ENCODE data around the gene CACNA1A. TPM values are rescaled to one million over a fixed set of nuclear protein-coding genes. Genes with fewer than 3 reads are reported as not detected.

Gene CACNA1A
- total RNA-seq, 2 experiments from 2014 or later, result 0.29 to 0.36 TPM

DNA sequence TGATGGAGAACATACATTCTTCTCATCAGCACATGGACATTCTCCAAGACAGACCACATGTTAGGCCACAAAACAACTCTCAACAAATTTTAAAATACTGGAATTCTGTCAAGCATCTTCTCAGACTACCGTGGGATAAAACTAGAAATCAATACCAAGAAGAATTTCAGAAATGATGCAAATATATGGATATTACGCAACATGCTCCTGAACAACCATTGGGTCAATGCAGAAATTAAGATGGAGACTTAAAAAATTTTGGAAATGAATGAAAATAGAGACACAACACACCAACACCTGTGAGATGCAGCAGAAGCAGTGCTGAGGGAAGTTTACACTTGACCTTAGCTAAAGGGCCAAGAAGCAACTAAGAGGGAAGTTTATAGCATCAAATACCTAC lies 162.8 kb downstream of the CACNA1A start:
- Mint-ChIP-seq H3K27ac (no peak overlapping the region), H3K36me3 (ENCODE audit: low read depth) (no peaks in the 10 kb centered on the region), H3K4me3 (no peak overlapping the region), H3K4me1 (ENCODE audit: low read depth) (no peaks in the 10 kb centered on the region), H3K27me3 (peaks cover 16% of the 10 kb centered on the region), H3K9me3 (peaks cover 1% of the 10 kb centered on the region)
- TF ChIP-seq, protein P1, sequence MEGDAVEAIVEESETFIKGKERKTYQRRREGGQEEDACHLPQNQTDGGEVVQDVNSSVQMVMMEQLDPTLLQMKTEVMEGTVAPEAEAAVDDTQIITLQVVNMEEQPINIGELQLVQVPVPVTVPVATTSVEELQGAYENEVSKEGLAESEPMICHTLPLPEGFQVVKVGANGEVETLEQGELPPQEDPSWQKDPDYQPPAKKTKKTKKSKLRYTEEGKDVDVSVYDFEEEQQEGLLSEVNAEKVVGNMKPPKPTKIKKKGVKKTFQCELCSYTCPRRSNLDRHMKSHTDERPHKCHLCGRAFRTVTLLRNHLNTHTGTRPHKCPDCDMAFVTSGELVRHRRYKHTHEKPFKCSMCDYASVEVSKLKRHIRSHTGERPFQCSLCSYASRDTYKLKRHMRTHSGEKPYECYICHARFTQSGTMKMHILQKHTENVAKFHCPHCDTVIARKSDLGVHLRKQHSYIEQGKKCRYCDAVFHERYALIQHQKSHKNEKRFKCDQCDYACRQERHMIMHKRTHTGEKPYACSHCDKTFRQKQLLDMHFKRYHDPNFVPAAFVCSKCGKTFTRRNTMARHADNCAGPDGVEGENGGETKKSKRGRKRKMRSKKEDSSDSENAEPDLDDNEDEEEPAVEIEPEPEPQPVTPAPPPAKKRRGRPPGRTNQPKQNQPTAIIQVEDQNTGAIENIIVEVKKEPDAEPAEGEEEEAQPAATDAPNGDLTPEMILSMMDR (IDR thresholded peaks at IDR 0.05), result no peak
- ChIA-PET CTCF (no interaction called here), POLR2A (no interaction called here)
- intact Hi-C loops (cut with micrococcal nuclease), result no loop called here
- DNase-seq, result no peak
- ATAC-seq, result no peak

DNA sequence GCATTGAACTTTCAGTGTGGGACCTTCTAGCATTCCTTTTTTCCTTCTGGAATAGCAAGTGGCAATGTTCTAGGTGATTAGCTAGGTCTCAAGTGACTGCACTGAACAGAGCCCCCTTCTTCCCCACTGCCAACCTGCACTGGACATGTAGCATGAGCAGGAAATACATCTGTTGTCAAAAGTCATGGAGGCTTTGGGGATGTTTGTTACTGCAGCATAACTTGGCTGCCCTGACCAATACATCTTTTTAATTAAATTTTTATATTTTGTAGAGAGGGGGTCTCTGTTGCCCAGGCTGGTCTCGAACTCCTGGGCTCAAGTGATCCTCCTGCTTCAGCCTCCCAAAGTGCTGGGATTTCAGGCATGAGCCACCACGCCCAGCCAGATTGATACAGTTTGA lies 163.6 kb downstream of the CACNA1A start:
- Mint-ChIP-seq H3K27ac (no peak overlapping the region), H3K9me3 (peaks cover 1% of the 10 kb centered on the region), H3K4me3 (no peak overlapping the region), H3K4me1 (ENCODE audit: low read depth) (no peaks in the 10 kb centered on the region), H3K36me3 (ENCODE audit: low read depth) (no peaks in the 10 kb centered on the region), H3K27me3 (peaks cover 17% of the 10 kb centered on the region)
- TF ChIP-seq, protein P1 (IDR thresholded peaks at IDR 0.05), result no peak
- POLR2A ChIA-PET, result no interaction called here
- intact Hi-C loops (cut with micrococcal nuclease), result no loop called here
- no peak for ATAC-seq
- no peak for DNase-seq
- CTCF ChIA-PET, result no interaction called here

DNA sequence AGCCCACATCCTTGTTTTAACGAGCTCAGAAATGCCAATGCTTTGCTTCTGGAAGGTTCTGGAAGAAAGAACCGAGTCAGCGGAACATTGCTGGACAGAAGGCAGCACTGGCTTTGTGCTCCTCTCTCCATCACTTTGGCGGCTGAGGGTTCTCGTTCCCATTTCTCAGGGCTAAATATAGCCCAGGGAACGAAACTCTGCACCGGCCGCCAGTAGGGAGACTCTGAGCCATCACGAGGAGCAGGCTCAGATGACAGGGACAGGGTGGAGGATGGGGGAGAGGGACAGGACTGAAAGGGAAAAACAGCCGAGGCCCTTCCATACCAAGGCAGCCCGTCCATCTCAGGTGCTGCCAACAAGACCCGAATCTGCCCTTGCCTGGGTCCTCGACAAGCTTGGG lies 166.4 kb downstream of the CACNA1A start:
- no peaks in the 10 kb centered on the region for H3K36me3 Mint-ChIP-seq (ENCODE audit: low read depth)
- H3K4me1 Mint-ChIP-seq (ENCODE audit: low read depth), result no peaks in the 10 kb centered on the region
- ChIA-PET POLR2A (no interaction called here), CTCF (no interaction called here)
- no peak for DNase-seq
- no peak overlapping the region for H3K27ac Mint-ChIP-seq
- intact Hi-C loops (cut with micrococcal nuclease), result no loop called here
- ATAC-seq, result no peak
- H3K4me3 Mint-ChIP-seq, result no peak overlapping the region
- TF ChIP-seq, protein P1 (IDR thresholded peaks at IDR 0.05), result no peak
- H3K9me3 Mint-ChIP-seq, result peaks cover 6% of the 10 kb centered on the region
- H3K27me3 Mint-ChIP-seq, result peaks cover 13% of the 10 kb centered on the region

DNA sequence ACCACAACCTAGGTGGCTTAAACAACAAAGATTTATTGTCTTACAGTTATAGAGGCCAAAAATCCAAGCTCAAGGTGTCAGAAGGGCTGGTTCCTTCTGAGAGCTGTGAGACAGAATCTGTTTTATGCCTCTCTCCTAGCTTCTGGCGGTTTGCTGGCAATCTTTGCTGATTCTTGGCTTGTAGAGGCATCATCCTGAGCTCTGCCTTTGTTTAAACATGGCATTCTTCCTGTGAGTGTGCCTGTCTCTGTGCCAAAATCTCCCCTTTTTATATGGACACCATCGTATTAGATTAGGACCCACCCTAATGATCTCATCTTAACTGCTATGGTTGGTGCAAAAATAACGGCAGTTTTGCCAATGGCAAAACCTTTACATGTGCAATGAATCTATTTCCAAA lies 169.1 kb downstream of the CACNA1A start:
- ATAC-seq (no peak), DNase-seq (no peak)
- peaks cover 14% of the 10 kb centered on the region for H3K27me3 Mint-ChIP-seq
- H3K27ac Mint-ChIP-seq, result no peak overlapping the region
- H3K9me3 Mint-ChIP-seq, result peaks cover 6% of the 10 kb centered on the region
- no peaks in the 10 kb centered on the region for H3K36me3 Mint-ChIP-seq (ENCODE audit: low read depth)
- ChIA-PET POLR2A (no interaction called here), CTCF (no interaction called here)
- TF ChIP-seq, protein P1 (IDR thresholded peaks at IDR 0.05), result no peak
- no peaks in the 10 kb centered on the region for H3K4me1 Mint-ChIP-seq (ENCODE audit: low read depth)
- H3K4me3 Mint-ChIP-seq, result no peak overlapping the region
- intact Hi-C loops (cut with micrococcal nuclease), result no loop called here

DNA sequence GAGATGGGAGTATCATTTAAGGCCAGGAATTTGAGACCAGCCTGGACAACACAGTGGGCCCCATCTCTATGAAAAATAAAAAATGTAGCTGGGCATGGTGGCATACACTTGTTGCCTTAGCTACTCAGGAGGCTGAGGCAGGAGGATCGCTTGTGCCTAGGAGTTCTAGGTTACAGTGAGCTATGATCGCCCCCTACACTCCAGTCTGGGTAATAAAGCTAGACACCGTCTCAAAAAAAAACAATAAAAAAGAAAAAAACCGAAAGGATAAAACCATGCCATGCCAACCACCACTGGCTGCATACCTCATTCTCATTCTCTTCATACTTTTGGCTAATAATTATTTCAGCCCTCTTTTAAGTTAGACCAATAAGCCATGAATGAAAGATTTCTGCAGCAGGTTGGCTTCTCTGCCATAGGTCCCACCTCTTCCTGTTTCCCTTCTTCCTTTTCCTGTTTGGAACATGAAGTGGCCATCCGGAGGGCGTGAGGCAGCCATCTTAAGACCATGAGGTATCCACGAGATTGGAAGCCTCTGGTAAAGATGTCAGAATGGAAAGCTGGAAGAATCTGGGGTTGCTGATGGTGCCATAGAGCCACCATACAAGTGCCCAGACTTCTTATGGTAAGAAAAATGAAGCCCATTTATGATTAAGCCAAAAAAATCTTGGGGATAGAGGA lies 171.3 kb downstream of the CACNA1A start:
- TF ChIP-seq, protein P1 (IDR thresholded peaks at IDR 0.05), result no peak
- H3K36me3 Mint-ChIP-seq (ENCODE audit: low read depth), result no peaks in the 10 kb centered on the region
- H3K27ac Mint-ChIP-seq, result no peak overlapping the region
- ATAC-seq (no peak), DNase-seq (peak; percentile 2)
- H3K4me3 Mint-ChIP-seq, result no peak overlapping the region
- H3K4me1 Mint-ChIP-seq (ENCODE audit: low read depth), result no peaks in the 10 kb centered on the region
- H3K27me3 Mint-ChIP-seq, result peaks cover 15% of the 10 kb centered on the region
- H3K9me3 Mint-ChIP-seq, result peaks cover 5% of the 10 kb centered on the region
- intact Hi-C loops (cut with micrococcal nuclease), result no loop called here
- ChIA-PET POLR2A (no interaction called here), CTCF (interaction anchor here (0.8 to 2.3 kb wide), 4 partner anchors 24 to 96 kb away, joined by 3 to 8 read pairs (median 3); no protein-coding TSS in a partner anchor)

Measured in activated CD8-positive, alpha-beta T cell treated with anti-CD3 and anti-CD28 coated beads for 36 hours (primary cell).